Measurements from ENCODE around the gene SLC35F6.

Gene SLC35F6

DNA sequence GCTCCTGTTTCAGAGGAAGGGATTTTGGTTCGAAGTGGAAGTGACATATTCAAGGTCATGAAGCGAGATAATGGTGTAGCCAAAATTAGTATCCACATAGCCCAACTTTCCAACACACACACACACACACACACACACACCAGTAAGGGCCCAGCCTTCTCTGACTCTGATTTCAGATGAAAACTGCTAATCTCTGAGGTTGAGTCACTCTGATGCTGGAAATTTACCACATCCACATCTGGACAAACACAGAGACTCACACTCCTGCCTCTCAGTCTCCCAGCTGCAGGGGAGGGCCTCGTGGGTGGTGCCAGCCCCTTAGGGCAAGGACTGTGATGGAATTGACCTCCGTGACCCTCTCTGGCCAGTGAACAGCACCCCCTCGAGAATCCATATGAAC, 29.0 kb upstream of the SLC35F6 start:
- no peak overlapping the region for H2AFZ ChIP-seq (ENCODE audit: low read length)
- H3K36me3 ChIP-seq (replicated peaks; ENCODE audit: insufficient read depth, low read length): no peaks in the 10 kb centered on the region
- H3K9ac ChIP-seq (ENCODE audit: low read length): no peak overlapping the region
- no peak overlapping the region for H3K27ac ChIP-seq (ENCODE audit: low read length)
- no peak overlapping the region for H3K4me2 ChIP-seq (ENCODE audit: low read depth, low read length)
- H3K27me3 ChIP-seq (replicated peaks; ENCODE audit: insufficient read depth, low read length): peaks cover 78% of the 10 kb centered on the region
- H3K9me2 ChIP-seq (replicated peaks; ENCODE audit: insufficient read depth, low read length): no peaks in the 10 kb centered on the region
- no peak for DNase-seq
- no peaks in the 10 kb centered on the region for H4K20me1 ChIP-seq (ENCODE audit: insufficient read depth, low read length)
- H3K79me2 ChIP-seq (ENCODE audit: low read length): no peaks in the 10 kb centered on the region
- no peaks in the 10 kb centered on the region for H3F3A ChIP-seq (ENCODE audit: insufficient read depth, low read length)
- H3K4me1 ChIP-seq (ENCODE audit: low read length): no peaks in the 10 kb centered on the region
- H3K4me3 ChIP-seq (ENCODE audit: low read length): no peak overlapping the region
- no peaks in the 10 kb centered on the region for H3K9me3 ChIP-seq (replicated peaks; ENCODE audit: insufficient read depth, low read length)
- TF ChIP-seq EZH2phosphoT487 (IDR thresholded peaks at IDR 0.05; ENCODE audit: low read length): no peak
- no peak for TF ChIP-seq CTCF (IDR thresholded peaks at IDR 0.05; ENCODE audit: low read length)
- no peak for TF ChIP-seq EZH2 (optimal IDR thresholded peaks at IDR 0.05; ENCODE audit: low read depth, low read length)

GRCh38 chr2:26735883-26736588, 28.0 kb upstream of the SLC35F6 start:
- Histone ChIP-seq H3K4me2 (ENCODE audit: low read depth, low read length) (no peak overlapping the region), H3K36me3 (replicated peaks; ENCODE audit: insufficient read depth, low read length) (no peaks in the 10 kb centered on the region), H2AFZ (ENCODE audit: low read length) (no peak overlapping the region), H3K9me3 (replicated peaks; ENCODE audit: insufficient read depth, low read length) (no peaks in the 10 kb centered on the region), H4K20me1 (ENCODE audit: insufficient read depth, low read length) (no peaks in the 10 kb centered on the region), H3K79me2 (ENCODE audit: low read length) (no peaks in the 10 kb centered on the region), H3K27me3 (replicated peaks; ENCODE audit: insufficient read depth, low read length) (peaks cover 77% of the 10 kb centered on the region), H3K27ac (ENCODE audit: low read length) (no peak overlapping the region), H3K4me1 (ENCODE audit: low read length) (no peaks in the 10 kb centered on the region), H3K9me2 (replicated peaks; ENCODE audit: insufficient read depth, low read length) (no peaks in the 10 kb centered on the region), H3F3A (ENCODE audit: insufficient read depth, low read length) (no peaks in the 10 kb centered on the region), H3K4me3 (ENCODE audit: low read length) (no peak overlapping the region), H3K9ac (ENCODE audit: low read length) (no peak overlapping the region)
- DNase-seq: no peak
- TF ChIP-seq EZH2phosphoT487 (IDR thresholded peaks at IDR 0.05; ENCODE audit: low read length) (no peak), EZH2 (optimal IDR thresholded peaks at IDR 0.05; ENCODE audit: low read depth, low read length) (no peak), CTCF (IDR thresholded peaks at IDR 0.05; ENCODE audit: low read length) (no peak)

GRCh38 chr2:26737221-26737620, 26.9 kb upstream of the SLC35F6 start:
- Histone ChIP-seq H3K27me3 (replicated peaks; ENCODE audit: insufficient read depth, low read length) (peaks cover 69% of the 10 kb centered on the region), H3K36me3 (replicated peaks; ENCODE audit: insufficient read depth, low read length) (no peaks in the 10 kb centered on the region), H4K20me1 (ENCODE audit: insufficient read depth, low read length) (no peaks in the 10 kb centered on the region), H3K9me3 (replicated peaks; ENCODE audit: insufficient read depth, low read length) (no peaks in the 10 kb centered on the region), H3K79me2 (ENCODE audit: low read length) (no peaks in the 10 kb centered on the region), H3K4me1 (ENCODE audit: low read length) (no peaks in the 10 kb centered on the region), H3K9ac (ENCODE audit: low read length) (no peak overlapping the region), H3K4me3 (ENCODE audit: low read length) (no peak overlapping the region), H3F3A (ENCODE audit: insufficient read depth, low read length) (no peaks in the 10 kb centered on the region), H3K27ac (ENCODE audit: low read length) (no peak overlapping the region), H3K4me2 (ENCODE audit: low read depth, low read length) (no peak overlapping the region), H3K9me2 (replicated peaks; ENCODE audit: insufficient read depth, low read length) (no peaks in the 10 kb centered on the region), H2AFZ (ENCODE audit: low read length) (no peak overlapping the region)
- TF ChIP-seq CTCF (IDR thresholded peaks at IDR 0.05; ENCODE audit: low read length): no peak
- no peak for TF ChIP-seq EZH2 (optimal IDR thresholded peaks at IDR 0.05; ENCODE audit: low read depth, low read length)
- no peak for TF ChIP-seq EZH2phosphoT487 (IDR thresholded peaks at IDR 0.05; ENCODE audit: low read length)
- DNase-seq: no peak

Measured in MM.1S (cell line).